Epithelial cell of esophagus (primary cell): ENCODE results near the gene MCRIP2.

Source experiments
- DNase-seq: peaks from one replicate; pipeline ENCODE4 v3.0.0; 2010; ENCODE audit warnings: low read depth
- H3K4me3 ChIP-seq: 2 replicates; pipeline ENCODE4 v1.5.1; 2011; ENCODE audit warnings: mild to moderate bottlenecking, low read length, control low read depth
- TF ChIP-seq, protein P1 (sequence below): IDR thresholded peaks from 2 replicates; pipeline ENCODE4 v1.5.1; 2011; ENCODE audit warnings: low read depth, mild to moderate bottlenecking, low read length, control low read depth, inconsistent platforms; ENCODE audit not compliant: insufficient read depth; ENCODE audit errors: missing control alignments

The MCRIP2 gene

GRCh38 chr16:617855-618254, 23.8 kb upstream of the MCRIP2 start:
- TF ChIP-seq, protein P1, sequence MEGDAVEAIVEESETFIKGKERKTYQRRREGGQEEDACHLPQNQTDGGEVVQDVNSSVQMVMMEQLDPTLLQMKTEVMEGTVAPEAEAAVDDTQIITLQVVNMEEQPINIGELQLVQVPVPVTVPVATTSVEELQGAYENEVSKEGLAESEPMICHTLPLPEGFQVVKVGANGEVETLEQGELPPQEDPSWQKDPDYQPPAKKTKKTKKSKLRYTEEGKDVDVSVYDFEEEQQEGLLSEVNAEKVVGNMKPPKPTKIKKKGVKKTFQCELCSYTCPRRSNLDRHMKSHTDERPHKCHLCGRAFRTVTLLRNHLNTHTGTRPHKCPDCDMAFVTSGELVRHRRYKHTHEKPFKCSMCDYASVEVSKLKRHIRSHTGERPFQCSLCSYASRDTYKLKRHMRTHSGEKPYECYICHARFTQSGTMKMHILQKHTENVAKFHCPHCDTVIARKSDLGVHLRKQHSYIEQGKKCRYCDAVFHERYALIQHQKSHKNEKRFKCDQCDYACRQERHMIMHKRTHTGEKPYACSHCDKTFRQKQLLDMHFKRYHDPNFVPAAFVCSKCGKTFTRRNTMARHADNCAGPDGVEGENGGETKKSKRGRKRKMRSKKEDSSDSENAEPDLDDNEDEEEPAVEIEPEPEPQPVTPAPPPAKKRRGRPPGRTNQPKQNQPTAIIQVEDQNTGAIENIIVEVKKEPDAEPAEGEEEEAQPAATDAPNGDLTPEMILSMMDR = no peak
- DNase-seq = no peak
- no peak overlapping the region for H3K4me3 ChIP-seq

- TF ChIP-seq, protein P1 = no peak
- no peak overlapping the region for H3K4me3 ChIP-seq
- no peak for DNase-seq
Measured at GRCh38 chr16:619476-620100, 22.0 kb upstream of the MCRIP2 start.

GRCh38 chr16:620700-621525, 20.7 kb upstream of the MCRIP2 start:
- TF ChIP-seq, protein P1 = no peak
- no peak overlapping the region for H3K4me3 ChIP-seq

GRCh38 chr16:621526-622105, 20.0 kb upstream of the MCRIP2 start:
- H3K4me3 ChIP-seq = no peak overlapping the region
- TF ChIP-seq, protein P1 = no peak

More at GRCh38 chr16:620700-621525, 20.7 kb upstream of the MCRIP2 start:
- peak; percentile 55 for DNase-seq

GRCh38 chr16:622920-623280, 18.7 kb upstream of the MCRIP2 start:
- no peak for DNase-seq
- H3K4me3 ChIP-seq = no peak overlapping the region
- TF ChIP-seq, protein P1 = no peak

More at GRCh38 chr16:621526-622105, 20.0 kb upstream of the MCRIP2 start:
- DNase-seq = peak; percentile 36

GRCh38 chr16:624526-625070, 17.0 kb upstream of the MCRIP2 start:
- TF ChIP-seq, protein P1 = no peak
- H3K4me3 ChIP-seq = no peak overlapping the region
- DNase-seq = no peak
